Endodermal cell (in vitro differentiated cells): ENCODE data around the gene ASTN2. TPM values are rescaled to one million over a fixed set of nuclear protein-coding genes. Genes with fewer than 3 reads are reported as not detected.
A peak's percentile ranks its signal among the peaks of the same experiment; 100 is the strongest.

Source experiments
- DNase-seq: peaks from one replicate; pipeline ENCODE4 v3.0.0-alpha.2; 2017
- H3K27ac ChIP-seq: 2 replicates; pipeline ENCODE4 v1.5.1; 2013; ENCODE audit warnings: mild to moderate bottlenecking, low read depth, low read length, moderate library complexity
- H3K27me3 ChIP-seq: 2 replicates; pipeline ENCODE4 v1.6.1; 2013; ENCODE audit warnings: mild to moderate bottlenecking, low read length, moderate library complexity; ENCODE audit not compliant: insufficient read depth, control insufficient read depth, poor library complexity, severe bottlenecking
- H3K36me3 ChIP-seq: 2 replicates; pipeline ENCODE4 v1.7.0; 2013; ENCODE audit warnings: mild to moderate bottlenecking, low read length, moderate library complexity; ENCODE audit not compliant: control insufficient read depth, insufficient read depth
- H3K4me1 ChIP-seq: one replicate; pipeline ENCODE4 v1.7.0; 2013; ENCODE audit warnings: low read length; ENCODE audit not compliant: control insufficient read depth, insufficient read depth
- H3K4me3 ChIP-seq: 2 replicates; pipeline ENCODE4 v1.5.1; 2013; ENCODE audit warnings: mild to moderate bottlenecking, low read length, moderate library complexity
- H3K9ac ChIP-seq: 2 replicates; pipeline ENCODE4 v1.6.1; 2013; ENCODE audit warnings: mild to moderate bottlenecking, low read length, moderate library complexity; ENCODE audit not compliant: poor library complexity, severe bottlenecking; ENCODE audit errors: extremely low read depth
- H3K9me3 ChIP-seq: 2 replicates; pipeline ENCODE4 v1.6.1; 2013; ENCODE audit warnings: mild to moderate bottlenecking, low read length, moderate library complexity; ENCODE audit not compliant: control insufficient read depth
- H3K27ac Mint-ChIP-seq: 2 replicates; pipeline ENCODE4 v1.8.0; 2020; ENCODE audit warnings: mixed read lengths
- H3K27me3 Mint-ChIP-seq: 2 replicates; pipeline ENCODE4 v1.8.0; 2021; ENCODE audit warnings: mild to moderate bottlenecking, mixed read lengths; ENCODE audit not compliant: insufficient read depth
- H3K36me3 Mint-ChIP-seq: 2 replicates; pipeline ENCODE4 v1.8.0; 2020; ENCODE audit warnings: low read depth, mixed read lengths
- H3K4me1 Mint-ChIP-seq: 2 replicates; pipeline ENCODE4 v1.8.0; 2020; ENCODE audit warnings: mixed read lengths
- H3K4me3 Mint-ChIP-seq: 2 replicates; pipeline ENCODE4 v1.8.0; 2020; ENCODE audit warnings: mild to moderate bottlenecking, moderate library complexity, mixed read lengths
- H3K9me3 Mint-ChIP-seq: 2 replicates; pipeline ENCODE4 v1.8.0; 2020; ENCODE audit warnings: mild to moderate bottlenecking, mixed read lengths
- WGBS, 2 experiments: methylation state at CpG; one replicate each; pipeline versions ENCODE4 v1.1.5 to v1.1.7; 2013; ENCODE audit warnings: missing lambda C conversion rate in 2 of 2, mixed read lengths in 1 of 2; ENCODE audit not compliant: insufficient coverage in 1 of 2, insufficient read length in 1 of 2; 5-methylcytosine and 5-hydroxymethylcytosine counted together
- total RNA-seq, 2 donors: library from RNA; stranded (reverse); fragmentation: NEBNext Ultra II Directional in 1 of 2; extraction: Animal tissue kit (Norgen Biotek cat#: 25700) in 1 of 2; gene quantifications; 2 replicates in 1 of 2; 3 replicates in 1 of 2; pipeline ENCODE4 v1.2.1, GENCODE V29; 2021
- TF ChIP-seq, protein P1 (sequence below): fragments of 200-600 bp; sonication (generic); conservative IDR thresholded peaks from 2 replicates; pipeline ENCODE4 v1.5.0; 2021; ENCODE audit warnings: antibody characterized with exemption, mild to moderate bottlenecking

Gene ASTN2
- total RNA-seq, 2 donors from 2014 or later, result 8.9 to 10.4 TPM

DNA sequence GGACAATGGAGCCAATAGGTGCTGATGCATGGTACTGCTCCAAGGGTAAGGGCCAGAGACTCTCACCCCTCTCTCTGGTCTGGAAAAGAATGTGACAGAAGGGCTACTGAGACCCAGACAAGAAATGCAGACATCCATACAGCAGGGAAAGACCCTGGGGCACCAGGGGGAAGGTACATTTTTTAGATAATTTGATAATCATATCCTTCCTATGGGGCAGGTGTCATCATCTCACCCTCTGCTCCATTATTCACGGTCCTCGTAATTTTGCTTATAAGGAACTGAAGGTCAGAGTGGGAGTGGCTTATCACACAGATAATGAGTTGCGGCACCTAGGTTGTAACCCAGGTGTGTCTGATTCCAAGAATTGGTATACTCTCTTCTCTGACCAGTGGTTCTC lies 637.7 kb downstream of the ASTN2 start:
- Histone ChIP-seq H3K4me1 (peaks cover 7% of the 10 kb centered on the region), H3K27ac (no peak overlapping the region), H3K27me3 (peaks cover 54% of the 10 kb centered on the region), H3K9ac (no peak overlapping the region), H3K4me3 (no peak overlapping the region), H3K36me3 (no peaks in the 10 kb centered on the region), H3K9me3 (peaks cover 7% of the 10 kb centered on the region)
- Mint-ChIP-seq H3K27ac (no peak overlapping the region), H3K27me3 (peaks cover 82% of the 10 kb centered on the region), H3K9me3 (peaks cover 12% of the 10 kb centered on the region), H3K36me3 (no peaks in the 10 kb centered on the region), H3K4me3 (no peak overlapping the region), H3K4me1 (peaks cover 22% of the 10 kb centered on the region)
- TF ChIP-seq, protein P1, sequence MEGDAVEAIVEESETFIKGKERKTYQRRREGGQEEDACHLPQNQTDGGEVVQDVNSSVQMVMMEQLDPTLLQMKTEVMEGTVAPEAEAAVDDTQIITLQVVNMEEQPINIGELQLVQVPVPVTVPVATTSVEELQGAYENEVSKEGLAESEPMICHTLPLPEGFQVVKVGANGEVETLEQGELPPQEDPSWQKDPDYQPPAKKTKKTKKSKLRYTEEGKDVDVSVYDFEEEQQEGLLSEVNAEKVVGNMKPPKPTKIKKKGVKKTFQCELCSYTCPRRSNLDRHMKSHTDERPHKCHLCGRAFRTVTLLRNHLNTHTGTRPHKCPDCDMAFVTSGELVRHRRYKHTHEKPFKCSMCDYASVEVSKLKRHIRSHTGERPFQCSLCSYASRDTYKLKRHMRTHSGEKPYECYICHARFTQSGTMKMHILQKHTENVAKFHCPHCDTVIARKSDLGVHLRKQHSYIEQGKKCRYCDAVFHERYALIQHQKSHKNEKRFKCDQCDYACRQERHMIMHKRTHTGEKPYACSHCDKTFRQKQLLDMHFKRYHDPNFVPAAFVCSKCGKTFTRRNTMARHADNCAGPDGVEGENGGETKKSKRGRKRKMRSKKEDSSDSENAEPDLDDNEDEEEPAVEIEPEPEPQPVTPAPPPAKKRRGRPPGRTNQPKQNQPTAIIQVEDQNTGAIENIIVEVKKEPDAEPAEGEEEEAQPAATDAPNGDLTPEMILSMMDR, result no peak
- WGBS, 2 experiments, result 87 to 98% methylated on average over 3 of the region's 3 CpGs
- DNase-seq, result no peak

DNA sequence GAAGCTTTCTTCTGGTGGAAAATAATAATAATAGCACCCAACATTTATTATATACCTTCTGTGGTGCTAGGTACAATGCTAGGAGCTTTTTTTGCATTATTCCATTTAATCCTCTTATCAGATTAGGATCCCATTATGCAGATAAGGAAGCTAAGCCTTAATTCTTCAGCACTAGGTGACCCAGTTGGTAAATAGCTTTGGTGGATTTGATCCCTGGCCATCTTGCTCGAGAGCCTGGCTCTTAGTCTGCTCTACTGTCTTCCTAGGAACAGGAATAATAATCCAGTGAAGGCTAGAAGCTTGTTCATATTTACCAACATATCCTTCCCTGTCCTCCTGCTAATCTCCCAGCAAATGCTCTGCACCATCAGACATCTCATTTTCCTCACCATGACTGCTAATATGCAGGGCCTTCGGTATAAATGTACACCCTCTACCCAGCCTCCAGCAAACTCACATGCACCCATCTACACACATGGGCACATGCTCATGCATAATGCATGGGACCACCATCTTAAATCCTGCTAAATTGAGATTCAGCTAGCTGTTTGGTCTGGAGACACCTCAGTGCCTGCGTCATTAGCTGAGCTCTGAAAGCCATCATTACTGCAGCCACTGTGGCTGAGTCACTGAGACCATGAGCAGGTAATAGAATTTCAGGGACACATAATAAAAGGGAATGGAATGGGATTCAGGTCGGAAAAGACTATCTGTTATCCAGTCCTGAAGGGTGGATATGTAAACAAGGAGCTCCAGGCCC lies 640.3 kb downstream of the ASTN2 start:
- Mint-ChIP-seq H3K27ac (no peak overlapping the region), H3K4me3 (no peak overlapping the region), H3K36me3 (no peaks in the 10 kb centered on the region), H3K9me3 (peaks cover 12% of the 10 kb centered on the region), H3K27me3 (peaks cover 89% of the 10 kb centered on the region), H3K4me1 (peaks cover 17% of the 10 kb centered on the region)
- Histone ChIP-seq H3K9me3 (peaks cover 6% of the 10 kb centered on the region), H3K4me1 (peaks cover 7% of the 10 kb centered on the region), H3K9ac (no peak overlapping the region), H3K4me3 (no peak overlapping the region), H3K27ac (no peak overlapping the region), H3K36me3 (no peaks in the 10 kb centered on the region), H3K27me3 (peaks cover 70% of the 10 kb centered on the region)
- WGBS, 2 experiments, result 75 to 79% methylated on average over 3 to 4 of the region's 4 CpGs
- TF ChIP-seq, protein P1, result no peak
- no peak for DNase-seq

DNA sequence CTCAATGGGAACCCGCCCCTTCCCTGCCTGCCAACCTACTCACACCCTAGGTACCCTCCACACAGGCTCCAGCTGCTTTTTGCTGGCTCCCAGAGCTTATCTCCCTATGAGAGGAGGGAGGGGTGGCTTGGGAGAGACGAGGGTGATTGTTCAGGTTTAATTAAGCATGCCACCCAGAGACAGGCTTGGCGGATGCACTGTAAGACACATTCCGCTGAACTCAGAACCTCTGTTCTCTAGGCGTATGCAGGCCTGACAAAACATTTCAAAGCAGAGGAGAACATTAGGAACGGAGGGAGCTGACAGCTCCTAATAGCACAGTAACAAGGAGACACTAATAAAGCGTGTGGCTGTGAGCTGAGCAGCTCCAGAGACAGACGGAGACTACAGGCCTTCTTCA lies 647.6 kb downstream of the ASTN2 start:
- H3K27me3 Mint-ChIP-seq, result peaks cover 43% of the 10 kb centered on the region
- Histone ChIP-seq H3K9ac (no peak overlapping the region), H3K4me1 (peaks cover 10% of the 10 kb centered on the region), H3K4me3 (no peak overlapping the region), H3K27me3 (peaks cover 66% of the 10 kb centered on the region), H3K9me3 (no peaks in the 10 kb centered on the region), H3K36me3 (no peaks in the 10 kb centered on the region), H3K27ac (no peak overlapping the region)
- H3K27ac Mint-ChIP-seq, result no peak overlapping the region
- peak; percentile 52 for DNase-seq
- H3K9me3 Mint-ChIP-seq, result peaks cover 2% of the 10 kb centered on the region
- H3K4me1 Mint-ChIP-seq, result peaks cover 1% of the 10 kb centered on the region
- H3K36me3 Mint-ChIP-seq, result no peaks in the 10 kb centered on the region
- no peak overlapping the region for H3K4me3 Mint-ChIP-seq
- 76 to 77% methylated on average over 6 to 8 of the region's 8 CpGs for WGBS, 2 experiments
- TF ChIP-seq, protein P1, result no peak
